G401.6 (cell line): Measurements from ENCODE around the gene KNDC1.
"Not testable (repeated sequence)": the region's sequence is repeated elsewhere in the genome, so short reads cannot be mapped to it uniquely, and the experiment has no call there.

Source experiments
- FAIRE-seq: peaks from 2 replicates; lab custom pipeline; 2012; peaks lifted over from hg19 to GRCh38; lab: Jason Lieb, UNC

The KNDC1 gene

GRCh38 chr10:133126431-133127290, 33.4 kb upstream of the KNDC1 start:
- FAIRE-seq, result no peak

- no peak for FAIRE-seq
These were observed 32.5 kb upstream of the KNDC1 start for GRCh38 chr10:133127291-133128125.

- FAIRE-seq, result no peak
These were observed 31.6 kb upstream of the KNDC1 start for GRCh38 chr10:133128126-133129070.

- FAIRE-seq, result no peak
These were observed 30.8 kb upstream of the KNDC1 start for GRCh38 chr10:133129071-133129858.

GRCh38 chr10:133129859-133130495, 30.0 kb upstream of the KNDC1 start:
- no peak for FAIRE-seq

GRCh38 chr10:133130602-133131001, 29.4 kb upstream of the KNDC1 start:
- FAIRE-seq, result no peak

GRCh38 chr10:133131053-133131452, 29.0 kb upstream of the KNDC1 start:
- FAIRE-seq, result no peak

GRCh38 chr10:133131734-133132472, 28.1 kb upstream of the KNDC1 start:
- FAIRE-seq, result no peak

- FAIRE-seq, result no peak
These were observed 27.3 kb upstream of the KNDC1 start for GRCh38 chr10:133132473-133133291.

GRCh38 chr10:133133471-133134231, 26.4 kb upstream of the KNDC1 start:
- FAIRE-seq, result no peak

- no peak for FAIRE-seq
These were observed 25.5 kb upstream of the KNDC1 start for GRCh38 chr10:133134411-133135115.

- no peak for FAIRE-seq
These were observed 24.9 kb upstream of the KNDC1 start for GRCh38 chr10:133135116-133135465.

- FAIRE-seq, result not testable (repeated sequence)
These were observed 22.4 kb upstream of the KNDC1 start for GRCh38 chr10:133137486-133138145.

GRCh38 chr10:133139551-133140065, 20.4 kb upstream of the KNDC1 start:
- FAIRE-seq, result no peak

GRCh38 chr10:133140417-133141143, 19.4 kb upstream of the KNDC1 start:
- FAIRE-seq, result no peak
